HUES6 (cell line): Measurements from ENCODE around the gene NFATC3.

ENCODE experiments used
- H3K27ac ChIP-seq: 2 replicates; pipeline ENCODE4 v1.7.0; 2013; ENCODE audit warnings: low read depth, mild to moderate bottlenecking, low read length, inconsistent platforms
- H3K27me3 ChIP-seq: 2 replicates; pipeline ENCODE4 v1.6.1; 2013; ENCODE audit warnings: low read length; ENCODE audit not compliant: control insufficient read depth, insufficient read depth
- H3K36me3 ChIP-seq: 2 replicates; pipeline ENCODE4 v1.6.1; 2013; ENCODE audit warnings: low read length; ENCODE audit not compliant: control insufficient read depth, insufficient read depth
- H3K4me1 ChIP-seq: 2 replicates; pipeline ENCODE4 v1.6.1; 2013; ENCODE audit warnings: low read length; ENCODE audit not compliant: control insufficient read depth, insufficient read depth
- H3K4me3 ChIP-seq: 2 replicates; pipeline ENCODE4 v1.5.1; 2013; ENCODE audit warnings: low read depth, low read length
- H3K9ac ChIP-seq: one replicate; pipeline ENCODE4 v1.6.1; 2013; ENCODE audit warnings: mild to moderate bottlenecking, low read length
- H3K9me3 ChIP-seq: 2 replicates; pipeline ENCODE4 v1.6.1; 2013; ENCODE audit warnings: low read depth, low read length; ENCODE audit not compliant: control insufficient read depth, insufficient read depth

Gene NFATC3

GRCh38 chr16:68073902-68074760 is 11.0 kb upstream of the NFATC3 start:
- Histone ChIP-seq H3K27me3 (no peaks in the 10 kb centered on the region), H3K27ac (no peak overlapping the region), H3K4me3 (no peak overlapping the region), H3K9me3 (no peaks in the 10 kb centered on the region), H3K36me3 (peaks cover 89% of the 10 kb centered on the region), H3K4me1 (peaks cover under 1% of the 10 kb centered on the region; the same call in 1 of the 2 replicates), H3K9ac (no peak overlapping the region)

- Histone ChIP-seq H3K27ac (no peak overlapping the region), H3K36me3 (peaks cover 86% of the 10 kb centered on the region), H3K9me3 (no peaks in the 10 kb centered on the region), H3K9ac (no peak overlapping the region), H3K4me1 (peaks cover 9% of the 10 kb centered on the region; the same call in 1 of the 2 replicates), H3K27me3 (no peaks in the 10 kb centered on the region), H3K4me3 (no peak overlapping the region)
Measured at GRCh38 chr16:68074850-68075555, 10.2 kb upstream of the NFATC3 start.

GRCh38 chr16:68075980-68076379 is 9.2 kb upstream of the NFATC3 start:
- Histone ChIP-seq H3K36me3 (peaks cover 76% of the 10 kb centered on the region), H3K9me3 (no peaks in the 10 kb centered on the region), H3K27me3 (no peaks in the 10 kb centered on the region), H3K27ac (no peak overlapping the region), H3K4me3 (no peak overlapping the region), H3K4me1 (peaks cover 11% of the 10 kb centered on the region; the same call in 1 of the 2 replicates), H3K9ac (no peak overlapping the region)

- H3K27ac ChIP-seq, result no peak overlapping the region
- no peaks in the 10 kb centered on the region for H3K9me3 ChIP-seq
- H3K9ac ChIP-seq, result no peak overlapping the region
- H3K36me3 ChIP-seq, result peaks cover 70% of the 10 kb centered on the region
- H3K4me3 ChIP-seq, result no peak overlapping the region
- no peaks in the 10 kb centered on the region for H3K27me3 ChIP-seq
- H3K4me1 ChIP-seq, result peaks cover 11% of the 10 kb centered on the region; the same call in 1 of the 2 replicates
Measured at GRCh38 chr16:68076560-68076959, 8.6 kb upstream of the NFATC3 start.

- Histone ChIP-seq H3K4me3 (no peak overlapping the region), H3K9ac (no peak overlapping the region), H3K36me3 (peaks cover 56% of the 10 kb centered on the region), H3K27ac (no peak overlapping the region), H3K4me1 (peaks cover 11% of the 10 kb centered on the region; the same call in 1 of the 2 replicates), H3K9me3 (no peaks in the 10 kb centered on the region), H3K27me3 (no peaks in the 10 kb centered on the region)
Measured at GRCh38 chr16:68077866-68078700, 7.1 kb upstream of the NFATC3 start.

- Histone ChIP-seq H3K27me3 (no peaks in the 10 kb centered on the region), H3K36me3 (peaks cover 54% of the 10 kb centered on the region), H3K9ac (no peak overlapping the region), H3K4me1 (peaks cover 15% of the 10 kb centered on the region; the same call in 1 of the 2 replicates), H3K4me3 (no peak overlapping the region), H3K27ac (no peak overlapping the region), H3K9me3 (no peaks in the 10 kb centered on the region)
Measured at GRCh38 chr16:68078701-68079375, 6.3 kb upstream of the NFATC3 start.

- Histone ChIP-seq H3K36me3 (peaks cover 49% of the 10 kb centered on the region), H3K4me3 (no peak overlapping the region), H3K27ac (no peak overlapping the region), H3K9ac (no peak overlapping the region), H3K9me3 (no peaks in the 10 kb centered on the region), H3K4me1 (peaks cover 19% of the 10 kb centered on the region; the same call in 1 of the 2 replicates), H3K27me3 (no peaks in the 10 kb centered on the region)
Measured at GRCh38 chr16:68079376-68079625, 5.9 kb upstream of the NFATC3 start.

- Histone ChIP-seq H3K36me3 (peaks cover 44% of the 10 kb centered on the region), H3K4me1 (peaks cover 19% of the 10 kb centered on the region; the same call in 1 of the 2 replicates), H3K9me3 (no peaks in the 10 kb centered on the region), H3K27ac (no peak overlapping the region), H3K9ac (no peak overlapping the region), H3K4me3 (no peak overlapping the region), H3K27me3 (no peaks in the 10 kb centered on the region)
Measured at GRCh38 chr16:68079626-68080344, 5.4 kb upstream of the NFATC3 start.

- no peaks in the 10 kb centered on the region for H3K9me3 ChIP-seq
- H3K36me3 ChIP-seq, result peaks cover 28% of the 10 kb centered on the region
- H3K4me1 ChIP-seq, result peaks cover 23% of the 10 kb centered on the region; the same call in 1 of the 2 replicates
- no peak overlapping the region for H3K9ac ChIP-seq
- H3K27ac ChIP-seq, result no peak overlapping the region
- H3K27me3 ChIP-seq, result no peaks in the 10 kb centered on the region
- no peak overlapping the region for H3K4me3 ChIP-seq
Measured at GRCh38 chr16:68081861-68082628, 3.1 kb upstream of the NFATC3 start.
